ENCODE results near the gene C11orf65.
A peak's percentile ranks its signal among the peaks of the same experiment; 100 is the strongest.

The C11orf65 gene, protein sequence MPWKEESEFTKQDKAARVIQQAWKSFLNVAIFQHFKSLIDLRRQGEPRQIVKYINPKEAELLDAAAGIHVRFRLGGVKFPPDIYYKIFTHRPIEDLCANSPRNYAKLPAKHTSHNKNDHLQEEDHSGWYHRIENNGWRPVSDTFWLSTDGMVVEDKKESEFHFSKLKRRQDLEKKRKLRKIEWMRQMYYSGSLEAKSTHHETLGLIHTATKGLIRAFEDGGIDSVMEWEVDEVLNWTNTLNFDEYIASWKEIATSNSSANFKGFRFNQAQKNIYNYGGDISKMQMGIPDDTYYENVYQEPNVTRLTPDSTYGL

DNA sequence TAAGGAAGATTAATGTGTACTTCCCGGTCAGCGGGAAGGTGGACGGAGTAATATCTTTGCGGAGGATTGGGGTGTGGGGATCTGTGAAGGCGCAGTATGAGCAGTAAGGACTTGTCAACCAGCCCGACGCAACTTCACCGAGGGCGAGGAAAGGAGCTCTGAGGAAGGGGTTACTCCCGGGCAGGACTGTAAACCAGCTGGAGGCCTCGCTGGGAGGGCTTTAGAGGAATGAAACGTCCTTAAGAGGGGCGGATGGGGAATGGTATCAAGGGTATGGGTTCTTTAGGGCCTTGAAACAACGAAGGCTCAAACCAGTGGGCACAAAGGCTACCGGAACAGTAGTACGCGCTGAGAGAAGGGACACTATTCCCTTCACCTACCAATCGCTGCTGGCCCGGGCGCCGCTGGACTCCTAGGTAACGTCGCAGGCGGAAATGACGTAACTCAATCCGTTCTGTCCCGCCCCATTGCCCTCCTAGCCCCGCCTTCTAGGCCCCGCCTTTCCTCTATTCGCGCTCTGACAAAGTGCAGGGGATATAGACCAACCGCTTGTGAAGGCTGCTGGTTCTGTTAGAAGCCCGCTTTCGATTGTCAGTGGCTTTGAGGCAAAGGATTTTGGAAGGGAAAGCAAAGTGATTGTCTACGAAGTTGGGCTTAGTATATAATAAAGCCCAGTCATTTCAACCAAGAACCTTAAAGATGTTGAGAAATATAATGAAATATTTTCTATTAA is at the start of gene C11orf65:
TSS of gene C11orf65 (minus strand) at position 439 of the 733 bp plus-strand sequence. CDS start 5,970 bp downstream, outside the sequence.
- peak; percentile 98 for DNase-seq (ENCODE audit: low read depth)

DNA sequence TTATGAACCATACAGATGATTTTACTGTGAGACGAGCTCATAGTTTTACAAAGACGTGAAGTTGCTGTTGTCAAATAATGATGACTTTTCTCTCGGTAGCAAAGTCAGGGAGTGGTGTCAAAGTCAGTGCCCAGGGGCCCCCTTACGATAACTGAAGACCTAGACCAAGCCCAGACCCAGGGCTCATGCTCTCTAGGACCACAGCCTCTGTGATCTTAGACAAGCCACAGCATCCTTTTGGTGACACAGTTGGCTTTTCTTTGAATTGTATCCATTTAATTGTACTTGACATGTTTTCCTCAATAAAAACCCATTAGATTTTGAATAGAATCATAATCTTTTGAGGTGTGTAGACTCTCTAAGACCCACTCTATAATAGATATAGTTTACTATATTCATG is 48.8 kb upstream of the C11orf65 start:
- no peak for DNase-seq (ENCODE audit: low read depth)

DNA sequence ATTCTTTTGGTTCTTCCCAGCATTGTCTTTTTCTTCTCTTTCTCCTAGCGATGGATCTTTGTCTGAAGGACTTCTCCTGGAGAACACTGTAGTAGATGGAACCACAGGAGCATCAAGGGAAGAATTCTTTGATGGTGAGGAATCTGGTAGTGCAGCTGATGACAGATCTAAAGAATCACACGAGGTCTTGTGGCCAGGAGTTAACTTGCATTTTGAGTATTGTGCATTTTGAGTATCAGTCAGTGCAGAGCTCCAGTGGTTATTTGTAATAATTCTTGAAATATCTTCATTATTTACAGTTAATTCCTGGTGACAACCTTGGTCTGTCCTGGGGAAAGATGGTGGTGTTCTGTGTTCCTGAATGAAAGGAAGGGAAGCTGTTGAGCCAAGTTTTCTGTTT is 45.4 kb upstream of the C11orf65 start:
- no peak for DNase-seq (ENCODE audit: low read depth)

DNA sequence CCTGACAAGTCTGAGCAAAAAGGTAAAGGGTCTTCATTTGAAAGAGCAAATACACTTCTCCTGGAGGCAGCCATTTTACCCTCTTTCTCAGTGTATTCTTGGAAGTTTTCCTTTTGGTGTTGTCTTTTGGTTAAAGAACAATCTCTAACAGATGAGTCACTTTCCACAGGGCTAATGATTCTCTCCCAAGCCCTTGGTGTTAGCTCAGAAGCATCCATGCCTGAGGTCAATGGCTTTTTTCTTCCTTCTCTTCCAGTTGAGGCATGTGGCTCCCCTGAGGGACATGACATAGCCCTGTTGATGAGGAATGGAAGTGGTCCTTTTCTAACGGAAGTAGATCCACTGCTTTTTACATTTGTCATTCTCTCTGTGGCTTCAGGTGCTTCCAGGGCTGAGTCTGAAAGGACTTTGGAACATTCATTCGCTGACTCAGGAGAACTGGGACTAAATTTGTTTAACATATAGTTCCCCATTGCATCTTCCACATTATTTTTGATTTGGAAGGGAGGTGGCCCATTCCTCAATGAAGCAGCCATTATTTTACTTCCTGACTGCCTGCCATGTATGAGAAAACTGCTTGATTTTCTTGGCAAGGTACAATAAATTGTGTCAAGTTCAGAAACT is 44.6 kb upstream of the C11orf65 start:
- DNase-seq (ENCODE audit: low read depth): peak; percentile 70

DNA sequence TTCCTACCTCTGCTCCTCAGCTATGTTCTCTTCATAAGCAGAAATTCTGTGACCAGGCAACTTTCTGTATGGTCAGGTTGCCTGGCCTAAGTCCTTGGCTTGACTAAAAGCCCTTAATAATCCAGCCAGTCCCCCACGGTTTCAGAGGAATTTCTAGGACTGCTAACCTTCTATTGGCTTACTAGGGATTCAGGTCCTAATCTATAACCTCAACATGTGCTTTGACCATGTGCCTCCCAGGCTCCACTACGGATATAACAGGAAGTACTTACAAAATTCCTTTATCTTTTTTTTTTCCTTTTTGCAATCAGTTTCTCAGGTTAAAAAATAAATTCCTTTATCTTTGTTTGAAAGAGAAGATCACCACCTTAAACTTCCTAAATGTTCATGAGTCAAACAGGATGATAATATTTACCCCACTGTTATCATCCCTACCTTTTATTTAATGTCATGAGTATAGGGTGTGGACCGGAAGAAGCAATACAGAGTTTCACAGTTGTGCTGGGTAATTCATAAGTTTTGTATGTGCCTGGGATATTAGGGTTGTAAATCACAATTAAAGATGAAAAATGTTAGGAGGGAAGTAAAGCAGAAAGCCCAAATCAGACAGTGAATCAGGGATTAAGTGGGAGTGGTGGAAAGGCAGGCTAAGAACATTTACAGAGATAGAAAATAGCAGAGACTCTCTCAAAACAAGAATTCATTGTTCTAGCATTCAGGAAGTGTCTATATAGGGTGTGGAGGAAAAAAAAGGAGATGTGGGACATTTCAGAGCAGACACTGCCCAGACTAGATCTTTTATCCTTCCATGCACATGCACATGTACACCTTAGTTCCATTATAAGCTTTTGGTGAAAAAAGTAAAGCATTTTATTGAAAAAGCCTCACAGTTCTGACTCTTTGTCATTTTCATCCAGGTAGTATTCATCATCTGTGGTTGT is 41.6 kb upstream of the C11orf65 start:
- no peak for DNase-seq (ENCODE audit: low read depth)

DNA sequence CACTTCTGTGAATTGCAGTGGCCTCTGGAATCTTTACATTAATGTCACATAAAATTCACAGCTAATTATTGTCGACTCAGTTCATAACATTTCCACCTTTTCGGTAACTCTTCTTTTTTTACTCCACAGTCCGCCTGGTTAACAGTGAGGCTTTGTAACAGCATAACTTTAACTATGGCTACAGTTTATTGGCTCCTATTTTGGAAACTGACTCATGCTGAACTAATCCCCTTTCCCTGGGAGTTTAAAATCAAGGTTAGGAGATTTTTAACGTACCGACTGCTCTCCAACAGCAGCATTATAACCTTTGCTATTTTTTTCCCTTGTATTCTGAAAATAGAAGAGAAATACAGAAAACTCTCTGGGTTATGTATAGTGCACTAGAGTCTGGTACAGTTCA is 34.1 kb upstream of the C11orf65 start:
- DNase-seq (ENCODE audit: low read depth): no peak

DNA sequence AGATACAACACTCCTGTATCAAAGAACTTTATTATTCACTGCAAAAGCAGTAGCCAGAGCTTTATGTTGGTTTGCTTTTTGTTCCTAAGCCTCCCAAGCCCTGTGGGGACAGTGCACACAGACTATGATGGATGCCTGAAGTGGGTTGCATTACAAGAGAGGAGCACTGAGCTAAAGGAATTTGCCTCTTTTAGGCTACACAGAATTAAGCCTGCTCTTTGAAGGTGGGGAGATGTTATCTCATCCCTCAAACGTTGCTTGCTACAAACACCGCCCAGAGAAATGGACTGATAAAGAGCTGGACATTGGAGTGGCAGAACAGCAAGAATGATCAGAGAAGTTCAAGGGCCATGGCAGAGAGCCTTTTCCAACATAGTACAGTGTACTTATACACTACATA is 33.4 kb upstream of the C11orf65 start:
- DNase-seq (ENCODE audit: low read depth): no peak

DNA sequence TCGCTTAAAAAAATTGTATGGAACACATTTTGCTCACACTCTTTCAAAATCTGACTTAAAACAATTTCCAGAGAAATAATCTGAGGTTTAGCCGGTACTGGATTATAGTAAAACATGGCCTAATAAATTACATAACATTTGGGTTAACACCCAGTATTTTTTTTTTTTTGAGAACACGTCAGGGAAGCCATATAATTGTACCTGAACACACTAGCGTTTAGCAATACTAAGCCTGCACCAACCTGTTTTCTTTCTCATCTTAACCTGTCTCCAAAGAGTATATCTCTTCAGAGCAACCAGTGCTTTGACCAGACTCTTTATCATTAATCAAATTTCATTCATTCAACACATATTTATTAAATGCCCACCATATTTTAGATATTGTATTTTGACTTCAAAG is 32.8 kb upstream of the C11orf65 start:
- no peak for DNase-seq (ENCODE audit: low read depth)

DNA sequence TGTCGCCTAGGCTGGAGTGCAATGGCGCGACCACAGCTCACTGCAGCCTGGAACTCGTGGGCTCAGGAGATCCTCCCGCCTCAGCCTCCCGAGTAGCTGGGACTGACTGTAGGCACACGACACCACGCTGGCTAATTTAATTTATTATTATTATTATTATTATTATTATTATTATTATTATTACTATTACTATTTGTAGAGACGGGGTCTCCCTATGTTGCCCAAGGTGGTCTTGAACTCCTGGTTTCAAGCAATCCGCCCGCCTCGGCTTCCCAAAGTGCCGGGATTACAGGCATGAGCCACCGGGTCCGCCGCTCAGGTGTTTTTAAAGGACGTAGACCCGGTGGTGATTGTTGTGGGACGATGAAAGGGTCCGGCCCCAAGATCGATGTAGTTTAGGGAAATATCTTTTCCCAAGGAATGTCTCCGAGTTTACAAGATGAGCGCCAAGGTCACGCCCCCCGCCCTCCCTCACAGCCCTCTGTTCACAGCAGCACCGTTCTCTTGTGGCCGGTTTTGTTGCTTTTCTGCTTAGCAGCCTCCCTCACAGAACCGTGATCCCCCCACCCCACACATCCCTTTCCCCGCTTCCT is 31.6 kb upstream of the C11orf65 start:
- DNase-seq (ENCODE audit: low read depth): no peak

DNA sequence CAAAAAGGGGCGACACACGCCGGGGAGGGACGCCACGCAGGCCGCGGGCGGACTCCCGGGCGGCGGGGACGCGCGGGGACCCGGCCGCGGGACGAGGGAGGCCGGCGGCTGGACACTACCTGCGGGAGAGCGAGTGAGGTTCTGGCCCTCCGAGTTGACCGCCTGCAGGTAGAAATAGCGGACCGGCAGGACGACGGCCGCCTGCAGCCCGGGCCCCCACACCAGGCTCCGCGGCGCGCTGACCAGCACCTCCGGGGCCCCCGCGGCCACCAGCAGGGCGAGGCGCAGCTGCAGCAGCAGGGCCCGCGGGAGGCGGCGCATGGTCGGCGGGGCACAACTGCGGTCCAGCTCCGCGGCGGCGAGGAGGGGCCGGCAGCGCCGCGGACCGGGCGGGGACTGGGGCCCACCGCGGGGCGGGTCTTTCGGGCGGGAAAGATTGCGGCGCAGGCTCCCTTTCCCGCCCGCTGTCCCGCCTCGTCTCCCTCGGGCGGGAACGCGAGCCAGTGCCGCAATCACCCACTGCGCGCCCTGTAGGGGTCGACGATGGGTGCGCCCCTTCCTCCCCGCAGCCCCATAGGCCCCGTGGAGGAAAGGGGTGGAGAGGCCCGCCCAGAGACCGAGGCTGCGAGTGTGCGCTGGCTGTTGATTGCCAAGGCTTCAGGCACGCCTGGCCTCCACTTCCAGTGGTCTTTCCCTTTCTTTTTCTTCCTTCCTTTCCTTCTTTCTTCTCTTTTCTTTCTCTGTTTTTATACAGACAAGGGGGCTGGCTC is 30.9 kb upstream of the C11orf65 start, which contains the start of gene POGLUT3:
TSS of gene POGLUT3 (minus strand) at position 339 of the 770 bp plus-strand sequence. CDS start at position 321, 18 bp downstream.
- DNase-seq (ENCODE audit: low read depth): peak; percentile 74

DNA sequence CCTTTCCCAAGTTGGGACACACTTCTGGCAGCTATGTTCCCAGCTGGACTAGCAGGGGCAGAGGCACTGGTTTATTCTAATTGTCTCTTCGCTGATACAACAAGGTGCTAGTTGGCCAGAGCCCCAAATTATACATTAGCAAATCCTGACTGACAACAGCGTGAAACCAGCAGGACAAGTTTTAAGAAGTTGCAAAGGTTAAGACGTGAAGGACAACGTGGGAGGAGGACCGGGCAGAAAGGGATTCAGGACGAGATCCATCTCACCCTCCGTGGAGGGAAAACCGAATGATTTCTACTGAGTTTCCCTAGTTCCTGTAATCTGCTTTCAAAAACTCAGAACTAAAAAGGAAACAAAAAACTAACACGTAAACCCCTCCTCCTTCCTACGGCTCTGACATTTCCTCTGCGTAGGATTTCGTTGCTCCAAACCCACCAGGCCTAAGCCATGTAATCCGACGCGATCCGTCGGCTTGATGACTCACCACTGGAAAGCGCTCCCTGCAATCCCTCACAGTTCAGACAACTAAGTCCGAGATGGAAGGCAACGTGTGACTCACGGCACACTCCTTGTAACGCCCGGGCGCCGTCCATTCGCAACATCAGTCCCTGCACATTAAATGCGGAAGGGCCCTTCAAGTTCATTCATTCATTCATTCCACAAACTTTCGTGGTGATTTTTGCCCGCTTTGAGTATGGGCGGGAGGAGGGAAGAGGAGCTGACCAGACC is 30.2 kb upstream of the C11orf65 start:
- peak; percentile 99 for DNase-seq (ENCODE audit: low read depth)

DNA sequence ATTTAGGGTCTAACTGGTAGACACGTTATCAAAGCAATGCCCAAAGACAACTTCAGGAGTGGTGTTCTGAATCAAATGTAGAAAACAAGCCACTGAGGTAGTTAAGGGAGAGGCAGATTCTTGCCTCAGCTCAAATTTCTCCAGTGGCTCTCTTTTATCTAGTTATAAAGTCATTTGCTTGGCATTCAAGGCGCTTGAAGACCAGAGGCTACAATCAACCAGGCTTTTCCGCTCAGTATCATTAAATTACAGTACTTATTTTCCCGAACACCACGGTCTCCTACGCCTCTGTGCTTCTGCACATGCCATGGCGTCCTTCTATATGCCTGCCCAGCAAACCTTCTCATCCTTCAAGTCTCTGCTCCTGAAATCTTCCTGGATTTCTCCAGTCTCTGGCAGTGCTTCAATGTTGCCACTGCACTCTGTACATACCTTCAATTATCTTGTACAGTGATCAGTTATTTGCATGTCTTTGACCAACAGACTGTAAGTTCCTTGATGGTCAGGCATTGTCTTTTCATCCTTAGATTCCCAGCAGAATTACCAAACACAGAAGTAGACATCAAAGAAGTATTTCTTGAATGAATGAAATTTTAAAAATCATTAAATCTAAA is 29.4 kb upstream of the C11orf65 start:
- peak; percentile 29 for DNase-seq (ENCODE audit: low read depth)

DNA sequence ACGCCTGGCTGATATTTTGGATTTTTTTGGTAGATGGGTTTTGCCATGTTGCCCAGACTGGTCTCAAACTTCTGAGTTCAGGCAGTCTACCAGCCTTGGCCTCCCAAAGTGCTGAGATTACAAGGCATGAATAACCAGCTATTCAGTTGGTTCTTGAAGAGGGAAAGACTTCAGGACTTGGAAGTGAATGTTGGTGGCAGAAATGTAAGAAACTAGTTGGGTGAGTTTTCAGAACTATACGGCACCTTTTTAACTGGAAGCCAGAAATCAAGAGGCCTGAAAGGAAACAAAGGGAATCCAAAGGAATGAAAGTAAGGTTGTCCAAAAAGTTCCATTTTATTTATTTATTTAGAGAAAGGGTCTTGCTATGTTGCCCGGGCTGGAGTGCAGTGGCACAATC is 28.0 kb upstream of the C11orf65 start:
- DNase-seq (ENCODE audit: low read depth): no peak

DNA sequence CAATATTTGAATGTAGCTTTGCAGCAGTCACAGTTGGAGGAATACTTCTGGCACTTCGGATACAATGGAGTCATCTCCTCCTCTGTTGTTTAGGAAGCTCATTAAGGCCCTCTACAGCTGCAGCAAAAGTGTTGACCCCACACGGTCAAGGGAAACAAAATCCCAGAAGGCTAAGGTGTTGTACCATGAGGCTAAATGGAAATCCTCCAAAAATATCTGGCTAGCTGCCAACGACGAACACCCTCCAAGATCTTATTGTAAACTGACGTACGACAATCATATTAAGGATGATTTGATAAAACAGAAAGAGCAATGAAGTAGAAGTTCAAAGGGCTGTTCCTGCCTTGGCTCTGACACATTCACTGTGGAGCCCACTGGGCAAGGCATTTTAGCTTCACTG is 26.9 kb upstream of the C11orf65 start:
- DNase-seq (ENCODE audit: low read depth): no peak

DNA sequence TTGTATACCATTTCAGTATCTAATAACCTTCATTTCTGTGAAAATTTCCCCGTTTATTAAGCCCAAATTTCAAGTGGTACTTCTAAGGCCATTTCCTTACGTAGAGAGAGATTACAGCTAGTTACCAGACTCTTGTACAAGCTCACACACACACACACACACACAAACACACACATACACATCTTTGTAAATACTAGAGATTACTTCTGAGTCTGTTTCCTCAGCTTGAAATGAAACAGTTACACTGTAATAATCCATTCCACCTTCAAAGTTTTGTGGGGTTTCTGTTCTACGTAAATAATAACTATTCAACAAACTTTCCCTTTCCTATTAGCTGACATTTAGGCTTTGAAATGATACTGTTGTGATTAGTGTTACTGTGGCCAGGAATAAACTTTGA is 24.6 kb upstream of the C11orf65 start:
- DNase-seq (ENCODE audit: low read depth): no peak

DNA sequence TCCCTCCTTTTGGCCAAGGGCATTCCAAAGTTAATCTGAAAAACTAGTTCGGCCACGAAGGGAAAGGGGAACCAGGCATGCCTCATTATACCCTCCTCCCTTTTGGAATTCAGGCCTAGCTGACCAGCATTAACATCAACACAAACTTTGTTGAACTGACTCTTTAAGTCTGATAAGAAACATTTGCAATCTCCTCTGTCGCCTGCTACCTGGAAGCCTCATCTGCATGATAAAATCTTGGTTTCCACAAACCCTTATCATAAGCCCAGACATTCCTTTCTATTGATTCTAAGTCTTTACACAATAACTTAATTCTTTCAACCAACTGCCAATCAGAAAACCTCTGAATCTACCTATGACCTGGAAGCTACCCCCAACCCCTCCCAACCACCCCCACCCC is 19.5 kb upstream of the C11orf65 start:
- DNase-seq (ENCODE audit: low read depth): no peak

DNA sequence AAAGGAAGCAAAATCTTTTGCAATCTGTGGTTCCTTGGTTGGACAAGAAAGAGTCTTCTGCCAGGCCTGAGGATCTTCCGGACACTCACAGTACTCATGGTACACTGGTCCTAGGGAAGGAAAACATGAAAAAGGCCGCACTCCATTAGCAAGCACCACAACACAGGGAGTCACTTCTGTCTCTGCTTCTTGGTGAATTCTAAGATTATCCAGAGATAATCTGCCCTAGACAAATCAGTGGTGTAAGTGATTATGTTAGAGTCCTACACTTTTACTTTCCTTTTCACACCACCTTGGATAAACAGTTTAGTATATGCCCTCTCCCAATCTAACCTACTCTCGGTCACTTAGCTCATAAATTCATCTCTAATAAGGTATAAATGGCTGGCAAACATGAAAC is 19.0 kb upstream of the C11orf65 start:
- no peak for DNase-seq (ENCODE audit: low read depth)

DNA sequence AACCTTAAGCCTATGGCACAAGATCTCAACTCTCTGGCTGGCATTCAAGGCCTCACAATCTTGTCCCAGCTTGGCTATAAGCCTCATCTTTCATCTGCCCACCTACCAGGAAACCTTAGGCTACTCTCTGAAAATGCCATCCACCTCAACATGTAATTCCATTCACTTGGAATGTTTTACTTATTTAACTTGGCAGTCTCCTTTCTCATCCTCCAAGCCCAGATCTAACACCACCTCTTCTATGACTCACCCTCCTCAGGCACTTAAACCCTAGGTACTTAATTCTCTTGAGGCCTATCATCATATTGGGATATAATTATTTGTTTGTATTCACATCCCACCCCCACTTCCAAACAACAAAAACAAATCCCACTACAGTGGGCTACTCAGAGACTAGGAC is 15.8 kb upstream of the C11orf65 start:
- peak; percentile 18 for DNase-seq (ENCODE audit: low read depth)

DNA sequence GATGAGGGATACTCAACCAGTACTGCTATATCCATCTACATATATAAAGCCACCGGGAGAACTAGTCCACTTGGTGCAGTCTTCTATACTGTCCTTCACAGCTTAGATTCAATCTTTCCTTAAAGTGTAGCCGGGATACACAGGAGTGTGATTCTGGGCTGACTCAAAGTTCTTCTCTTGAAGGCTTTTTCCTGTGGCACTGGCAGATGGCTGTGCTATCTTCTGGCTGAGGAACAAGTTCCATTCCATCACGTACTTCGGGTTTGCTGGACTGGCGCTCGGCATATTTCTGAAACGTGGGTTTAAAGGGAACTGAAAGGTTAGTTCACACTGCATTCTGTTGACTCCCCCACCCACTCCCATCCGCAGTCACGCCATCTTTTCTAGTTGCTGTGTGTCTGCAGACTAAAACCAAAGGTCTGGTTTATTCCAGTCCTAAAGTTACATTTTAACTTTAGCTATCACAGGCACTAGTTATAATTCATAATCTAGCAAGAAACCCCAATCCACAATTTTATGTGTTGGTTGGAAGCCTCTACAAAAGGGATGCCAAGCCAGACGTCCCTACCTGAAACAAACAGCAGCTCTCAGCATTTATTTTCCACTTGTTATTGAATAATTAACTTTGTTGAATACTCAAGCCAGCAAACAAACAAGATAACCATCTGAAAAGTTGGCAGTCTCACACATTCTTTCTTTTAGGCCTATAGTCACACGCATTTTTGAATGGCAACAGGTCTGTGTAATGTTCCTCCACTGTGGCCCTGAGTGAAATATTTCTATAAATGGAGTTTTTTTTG is 7.5 kb upstream of the C11orf65 start:
- no peak for DNase-seq (ENCODE audit: low read depth)
